Measurements from ENCODE around the gene ATP5F1D.

ATP5F1D gene

GRCh38 chr19:1290703-1291651 lies 49.4 kb downstream of the ATP5F1D start:
- no peak overlapping the region for H3K4me3 ChIP-seq (ENCODE audit: low read depth, low read length)
- TF ChIP-seq CTCF (IDR thresholded peaks at IDR 0.05; ENCODE audit: low read depth, low read length) = no peak

GRCh38 chr19:1291761-1292418 lies 50.3 kb downstream of the ATP5F1D start:
- no peak for TF ChIP-seq CTCF (IDR thresholded peaks at IDR 0.05; ENCODE audit: low read depth, low read length)
- H3K4me3 ChIP-seq (ENCODE audit: low read depth, low read length) = no peak overlapping the region

GRCh38 chr19:1292419-1293151 lies 51.0 kb downstream of the ATP5F1D start:
- H3K4me3 ChIP-seq (ENCODE audit: low read depth, low read length) = no peak overlapping the region

GRCh38 chr19:1293782-1294604 lies 52.4 kb downstream of the ATP5F1D start:
- H3K4me3 ChIP-seq (ENCODE audit: low read depth, low read length) = no peak overlapping the region
- TF ChIP-seq CTCF (IDR thresholded peaks at IDR 0.05; ENCODE audit: low read depth, low read length) = no peak

More at GRCh38 chr19:1292419-1293151, 51.0 kb downstream of the ATP5F1D start:
- no peak for TF ChIP-seq CTCF (IDR thresholded peaks at IDR 0.05; ENCODE audit: low read depth, low read length)

Data from WI38 (cell line).